ENCODE data around the gene PCSK2. TPM values are rescaled to one million over a fixed set of nuclear protein-coding genes. Genes with fewer than 3 reads are reported as not detected.

Gene PCSK2
- total and polyA plus RNA-seq, 2 of the 8 experiments (the other 6 are each of a cell fraction or from before 2014, with no cell fraction given) = 1.9 to 4.2 TPM

DNA sequence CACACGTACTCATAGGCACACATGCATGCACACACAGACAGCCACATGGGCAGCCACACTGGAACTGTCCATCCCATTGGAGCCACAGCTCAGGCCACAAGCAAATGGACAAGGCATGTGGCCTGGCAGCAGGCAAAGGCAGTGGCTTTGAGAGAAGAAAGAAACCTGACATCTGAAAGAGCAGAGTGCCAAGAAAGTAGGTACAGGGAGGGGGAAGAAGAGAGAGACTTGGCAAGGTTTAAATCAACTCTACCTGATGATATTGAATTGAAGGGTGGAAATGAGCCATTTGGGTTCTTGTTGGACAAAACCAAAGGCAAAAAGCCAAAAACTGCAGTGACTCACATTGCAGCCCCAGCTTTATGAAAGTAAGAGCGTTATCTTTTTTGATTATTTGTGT, 142.7 kb downstream of the PCSK2 start (continued):
- TF ChIP-seq, protein P1, sequence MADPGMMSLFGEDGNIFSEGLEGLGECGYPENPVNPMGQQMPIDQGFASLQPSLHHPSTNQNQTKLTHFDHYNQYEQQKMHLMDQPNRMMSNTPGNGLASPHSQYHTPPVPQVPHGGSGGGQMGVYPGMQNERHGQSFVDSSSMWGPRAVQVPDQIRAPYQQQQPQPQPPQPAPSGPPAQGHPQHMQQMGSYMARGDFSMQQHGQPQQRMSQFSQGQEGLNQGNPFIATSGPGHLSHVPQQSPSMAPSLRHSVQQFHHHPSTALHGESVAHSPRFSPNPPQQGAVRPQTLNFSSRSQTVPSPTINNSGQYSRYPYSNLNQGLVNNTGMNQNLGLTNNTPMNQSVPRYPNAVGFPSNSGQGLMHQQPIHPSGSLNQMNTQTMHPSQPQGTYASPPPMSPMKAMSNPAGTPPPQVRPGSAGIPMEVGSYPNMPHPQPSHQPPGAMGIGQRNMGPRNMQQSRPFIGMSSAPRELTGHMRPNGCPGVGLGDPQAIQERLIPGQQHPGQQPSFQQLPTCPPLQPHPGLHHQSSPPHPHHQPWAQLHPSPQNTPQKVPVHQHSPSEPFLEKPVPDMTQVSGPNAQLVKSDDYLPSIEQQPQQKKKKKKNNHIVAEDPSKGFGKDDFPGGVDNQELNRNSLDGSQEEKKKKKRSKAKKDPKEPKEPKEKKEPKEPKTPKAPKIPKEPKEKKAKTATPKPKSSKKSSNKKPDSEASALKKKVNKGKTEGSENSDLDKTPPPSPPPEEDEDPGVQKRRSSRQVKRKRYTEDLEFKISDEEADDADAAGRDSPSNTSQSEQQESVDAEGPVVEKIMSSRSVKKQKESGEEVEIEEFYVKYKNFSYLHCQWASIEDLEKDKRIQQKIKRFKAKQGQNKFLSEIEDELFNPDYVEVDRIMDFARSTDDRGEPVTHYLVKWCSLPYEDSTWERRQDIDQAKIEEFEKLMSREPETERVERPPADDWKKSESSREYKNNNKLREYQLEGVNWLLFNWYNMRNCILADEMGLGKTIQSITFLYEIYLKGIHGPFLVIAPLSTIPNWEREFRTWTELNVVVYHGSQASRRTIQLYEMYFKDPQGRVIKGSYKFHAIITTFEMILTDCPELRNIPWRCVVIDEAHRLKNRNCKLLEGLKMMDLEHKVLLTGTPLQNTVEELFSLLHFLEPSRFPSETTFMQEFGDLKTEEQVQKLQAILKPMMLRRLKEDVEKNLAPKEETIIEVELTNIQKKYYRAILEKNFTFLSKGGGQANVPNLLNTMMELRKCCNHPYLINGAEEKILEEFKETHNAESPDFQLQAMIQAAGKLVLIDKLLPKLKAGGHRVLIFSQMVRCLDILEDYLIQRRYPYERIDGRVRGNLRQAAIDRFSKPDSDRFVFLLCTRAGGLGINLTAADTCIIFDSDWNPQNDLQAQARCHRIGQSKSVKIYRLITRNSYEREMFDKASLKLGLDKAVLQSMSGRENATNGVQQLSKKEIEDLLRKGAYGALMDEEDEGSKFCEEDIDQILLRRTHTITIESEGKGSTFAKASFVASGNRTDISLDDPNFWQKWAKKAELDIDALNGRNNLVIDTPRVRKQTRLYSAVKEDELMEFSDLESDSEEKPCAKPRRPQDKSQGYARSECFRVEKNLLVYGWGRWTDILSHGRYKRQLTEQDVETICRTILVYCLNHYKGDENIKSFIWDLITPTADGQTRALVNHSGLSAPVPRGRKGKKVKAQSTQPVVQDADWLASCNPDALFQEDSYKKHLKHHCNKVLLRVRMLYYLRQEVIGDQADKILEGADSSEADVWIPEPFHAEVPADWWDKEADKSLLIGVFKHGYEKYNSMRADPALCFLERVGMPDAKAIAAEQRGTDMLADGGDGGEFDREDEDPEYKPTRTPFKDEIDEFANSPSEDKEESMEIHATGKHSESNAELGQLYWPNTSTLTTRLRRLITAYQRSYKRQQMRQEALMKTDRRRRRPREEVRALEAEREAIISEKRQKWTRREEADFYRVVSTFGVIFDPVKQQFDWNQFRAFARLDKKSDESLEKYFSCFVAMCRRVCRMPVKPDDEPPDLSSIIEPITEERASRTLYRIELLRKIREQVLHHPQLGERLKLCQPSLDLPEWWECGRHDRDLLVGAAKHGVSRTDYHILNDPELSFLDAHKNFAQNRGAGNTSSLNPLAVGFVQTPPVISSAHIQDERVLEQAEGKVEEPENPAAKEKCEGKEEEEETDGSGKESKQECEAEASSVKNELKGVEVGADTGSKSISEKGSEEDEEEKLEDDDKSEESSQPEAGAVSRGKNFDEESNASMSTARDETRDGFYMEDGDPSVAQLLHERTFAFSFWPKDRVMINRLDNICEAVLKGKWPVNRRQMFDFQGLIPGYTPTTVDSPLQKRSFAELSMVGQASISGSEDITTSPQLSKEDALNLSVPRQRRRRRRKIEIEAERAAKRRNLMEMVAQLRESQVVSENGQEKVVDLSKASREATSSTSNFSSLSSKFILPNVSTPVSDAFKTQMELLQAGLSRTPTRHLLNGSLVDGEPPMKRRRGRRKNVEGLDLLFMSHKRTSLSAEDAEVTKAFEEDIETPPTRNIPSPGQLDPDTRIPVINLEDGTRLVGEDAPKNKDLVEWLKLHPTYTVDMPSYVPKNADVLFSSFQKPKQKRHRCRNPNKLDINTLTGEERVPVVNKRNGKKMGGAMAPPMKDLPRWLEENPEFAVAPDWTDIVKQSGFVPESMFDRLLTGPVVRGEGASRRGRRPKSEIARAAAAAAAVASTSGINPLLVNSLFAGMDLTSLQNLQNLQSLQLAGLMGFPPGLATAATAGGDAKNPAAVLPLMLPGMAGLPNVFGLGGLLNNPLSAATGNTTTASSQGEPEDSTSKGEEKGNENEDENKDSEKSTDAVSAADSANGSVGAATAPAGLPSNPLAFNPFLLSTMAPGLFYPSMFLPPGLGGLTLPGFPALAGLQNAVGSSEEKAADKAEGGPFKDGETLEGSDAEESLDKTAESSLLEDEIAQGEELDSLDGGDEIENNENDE (IDR thresholded peaks at IDR 0.05; ENCODE audit: insufficient replicate concordance, low read length) = no peak
- TF ChIP-seq HDAC6 (IDR thresholded peaks at IDR 0.05; ENCODE audit: low read depth, low read length) = no peak
- no peak for TF ChIP-seq CHD2 (IDR thresholded peaks at IDR 0.05; ENCODE audit: low read length)
- TF ChIP-seq, protein P2, sequence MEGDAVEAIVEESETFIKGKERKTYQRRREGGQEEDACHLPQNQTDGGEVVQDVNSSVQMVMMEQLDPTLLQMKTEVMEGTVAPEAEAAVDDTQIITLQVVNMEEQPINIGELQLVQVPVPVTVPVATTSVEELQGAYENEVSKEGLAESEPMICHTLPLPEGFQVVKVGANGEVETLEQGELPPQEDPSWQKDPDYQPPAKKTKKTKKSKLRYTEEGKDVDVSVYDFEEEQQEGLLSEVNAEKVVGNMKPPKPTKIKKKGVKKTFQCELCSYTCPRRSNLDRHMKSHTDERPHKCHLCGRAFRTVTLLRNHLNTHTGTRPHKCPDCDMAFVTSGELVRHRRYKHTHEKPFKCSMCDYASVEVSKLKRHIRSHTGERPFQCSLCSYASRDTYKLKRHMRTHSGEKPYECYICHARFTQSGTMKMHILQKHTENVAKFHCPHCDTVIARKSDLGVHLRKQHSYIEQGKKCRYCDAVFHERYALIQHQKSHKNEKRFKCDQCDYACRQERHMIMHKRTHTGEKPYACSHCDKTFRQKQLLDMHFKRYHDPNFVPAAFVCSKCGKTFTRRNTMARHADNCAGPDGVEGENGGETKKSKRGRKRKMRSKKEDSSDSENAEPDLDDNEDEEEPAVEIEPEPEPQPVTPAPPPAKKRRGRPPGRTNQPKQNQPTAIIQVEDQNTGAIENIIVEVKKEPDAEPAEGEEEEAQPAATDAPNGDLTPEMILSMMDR (IDR thresholded peaks at IDR 0.05; ENCODE audit: control extremely low read depth in 1 of 3, insufficient read depth in 1 of 3, low read depth in 1 of 3, low read length in 3 of 3) = no peak
- no peak for TF ChIP-seq SIX5 (IDR thresholded peaks at IDR 0.05; ENCODE audit: low read depth, low read length)

Measured in H1 (cell line).